Activated T-helper 1 cell treated with Interleukin-2 at 50 U/mL for 16 hours (primary cell): Measurements from ENCODE around the gene IL17RB.

ENCODE experiments used
- DNase-seq: peaks from one replicate; pipeline ENCODE4 v3.0.0-alpha.2; 2020; ENCODE audit warnings: low read depth

Gene IL17RB

GRCh38 chr3:53811143-53811927 lies 35.0 kb upstream of the IL17RB start:
- DNase-seq: no peak

- DNase-seq: no peak
Observed at GRCh38 chr3:53812434-53812833, 33.9 kb upstream of the IL17RB start.

GRCh38 chr3:53813229-53813628 lies 33.1 kb upstream of the IL17RB start:
- no peak for DNase-seq

GRCh38 chr3:53813876-53814275 lies 32.5 kb upstream of the IL17RB start:
- no peak for DNase-seq

GRCh38 chr3:53815067-53815466 lies 31.3 kb upstream of the IL17RB start:
- DNase-seq: no peak

GRCh38 chr3:53815651-53816050 lies 30.7 kb upstream of the IL17RB start:
- DNase-seq: no peak

GRCh38 chr3:53816425-53816824 lies 29.9 kb upstream of the IL17RB start:
- DNase-seq: no peak

GRCh38 chr3:53817211-53817610 lies 29.2 kb upstream of the IL17RB start:
- no peak for DNase-seq

- DNase-seq: no peak
Observed at GRCh38 chr3:53817809-53818208, 28.6 kb upstream of the IL17RB start.

GRCh38 chr3:53818221-53819162 lies 27.9 kb upstream of the IL17RB start:
- DNase-seq: no peak

- no peak for DNase-seq
Observed at GRCh38 chr3:53819163-53819868, 27.1 kb upstream of the IL17RB start.

- DNase-seq: no peak
Observed at GRCh38 chr3:53820084-53820483, 26.3 kb upstream of the IL17RB start.

- DNase-seq: no peak
Observed at GRCh38 chr3:53820756-53821580, 25.4 kb upstream of the IL17RB start.

GRCh38 chr3:53821631-53822121 lies 24.7 kb upstream of the IL17RB start:
- no peak for DNase-seq

- no peak for DNase-seq
Observed at GRCh38 chr3:53822331-53822741, 24.0 kb upstream of the IL17RB start.

GRCh38 chr3:53823026-53823955 lies 23.1 kb upstream of the IL17RB start:
- DNase-seq: no peak

GRCh38 chr3:53823956-53824657 lies 22.3 kb upstream of the IL17RB start:
- DNase-seq: no peak

GRCh38 chr3:53824795-53825194 lies 21.6 kb upstream of the IL17RB start:
- no peak for DNase-seq

GRCh38 chr3:53826048-53826447 lies 20.3 kb upstream of the IL17RB start:
- DNase-seq: no peak

GRCh38 chr3:53828581-53828980 lies 17.8 kb upstream of the IL17RB start:
- no peak for DNase-seq
